H9 (cell line): ENCODE data around the gene SYNE2. TPM values are rescaled to one million over a fixed set of nuclear protein-coding genes. Genes with fewer than 3 reads are reported as not detected.

Source experiments
- DNase-seq: peaks from one replicate; pipeline ENCODE4 v3.0.0-alpha.2; 2017
- H2AFZ ChIP-seq: one replicate; pipeline ENCODE4 v1.6.1; 2013; ENCODE audit warnings: mild to moderate bottlenecking, low read length, control low read depth, moderate library complexity
- H2AK5ac ChIP-seq: 2 replicates; pipeline ENCODE4 v1.6.1; 2013; ENCODE audit warnings: low read length, control low read depth, mixed read lengths; ENCODE audit not compliant: insufficient read length
- H2BK120ac ChIP-seq: one replicate; pipeline ENCODE4 v1.6.1; 2013; ENCODE audit warnings: low read depth, mild to moderate bottlenecking, low read length, control low read depth, inconsistent platforms; ENCODE audit not compliant: poor library complexity, severe bottlenecking
- H2BK12ac ChIP-seq: 2 replicates; pipeline ENCODE4 v1.6.1; 2013; ENCODE audit warnings: low read length, control low read depth, mixed read lengths, low read depth; ENCODE audit not compliant: insufficient read length
- H2BK15ac ChIP-seq: 2 replicates; pipeline ENCODE4 v1.6.1; 2013; ENCODE audit warnings: low read depth, low read length, control low read depth
- H2BK20ac ChIP-seq: one replicate; pipeline ENCODE4 v1.6.1; 2013; ENCODE audit warnings: low read depth, mild to moderate bottlenecking, low read length, control low read depth, inconsistent platforms; ENCODE audit not compliant: poor library complexity, severe bottlenecking
- H2BK5ac ChIP-seq: 2 replicates; pipeline ENCODE4 v1.6.1; 2013; ENCODE audit warnings: low read length, control low read depth, mixed read lengths; ENCODE audit not compliant: insufficient read length
- H3K14ac ChIP-seq: 2 replicates; pipeline ENCODE4 v1.6.1; 2013; ENCODE audit warnings: low read length, control low read depth; ENCODE audit not compliant: insufficient read depth
- H3K18ac ChIP-seq: 2 replicates; pipeline ENCODE4 v1.6.1; 2013; ENCODE audit warnings: low read depth, mild to moderate bottlenecking, mixed read lengths, low read length, control low read depth; ENCODE audit not compliant: insufficient read length
- H3K23ac ChIP-seq: 2 replicates; pipeline ENCODE4 v1.6.1; 2013; ENCODE audit warnings: low read length, control low read depth, mixed read lengths, low read depth; ENCODE audit not compliant: insufficient read length
- H3K23me2 ChIP-seq: 2 replicates; pipeline ENCODE4 v1.6.1; 2013; ENCODE audit warnings: low read depth, mild to moderate bottlenecking, mixed read lengths, low read length, control low read depth; ENCODE audit not compliant: insufficient read length, poor library complexity, severe bottlenecking
- H3K27ac ChIP-seq: 2 replicates; pipeline ENCODE4 v1.5.1; 2013; ENCODE audit warnings: low read length, control low read depth, mixed read lengths, low read depth; ENCODE audit not compliant: insufficient read length
- H3K27me3 ChIP-seq: 2 replicates; pipeline ENCODE4 v1.6.1; 2013; ENCODE audit warnings: low read length, control low read depth, inconsistent platforms; ENCODE audit not compliant: insufficient read depth
- H3K4ac ChIP-seq: 2 replicates; pipeline ENCODE4 v1.6.1; 2013; ENCODE audit warnings: low read depth, mild to moderate bottlenecking, control low read depth, inconsistent platforms, low read length, moderate library complexity
- H3K4me1 ChIP-seq: 2 replicates; pipeline ENCODE4 v1.6.1; 2013; ENCODE audit warnings: low read length, control low read depth, inconsistent platforms; ENCODE audit not compliant: insufficient read depth
- H3K4me2 ChIP-seq: 2 replicates; pipeline ENCODE4 v1.6.1; 2013; ENCODE audit warnings: low read length, control low read depth, mixed read lengths; ENCODE audit not compliant: insufficient read length, insufficient read depth
- H3K56ac ChIP-seq: 2 replicates; pipeline ENCODE4 v1.6.1; 2013; ENCODE audit warnings: low read depth, mild to moderate bottlenecking, mixed read lengths, low read length, control low read depth; ENCODE audit not compliant: insufficient read length
- H3K79me1 ChIP-seq: 2 replicates; pipeline ENCODE4 v1.6.1; 2013; ENCODE audit warnings: low read depth, mild to moderate bottlenecking, moderate library complexity, low read length, control low read depth, inconsistent platforms; ENCODE audit not compliant: insufficient read depth, poor library complexity, severe bottlenecking
- H3K79me2 ChIP-seq: 2 replicates; pipeline ENCODE4 v1.6.1; 2013; ENCODE audit warnings: low read length, control low read depth, inconsistent platforms; ENCODE audit not compliant: insufficient read depth
- H3K9ac ChIP-seq: 2 replicates; pipeline ENCODE4 v1.6.1; 2013; ENCODE audit warnings: low read length, control low read depth, mixed read lengths; ENCODE audit not compliant: insufficient read length; ENCODE audit errors: extremely low read depth
- H3K9me3 ChIP-seq: one replicate; pipeline ENCODE4 v1.6.1; 2013; ENCODE audit warnings: low read depth, low read length, inconsistent platforms; ENCODE audit not compliant: control insufficient read depth
- H3T11ph ChIP-seq: one replicate; pipeline ENCODE4 v1.6.1; 2013; ENCODE audit warnings: mild to moderate bottlenecking, low read length, control low read depth, inconsistent platforms
- H4K20me1 ChIP-seq: one replicate; pipeline ENCODE4 v1.6.1; 2013; ENCODE audit not compliant: control insufficient read depth, insufficient read length, insufficient read depth
- H4K5ac ChIP-seq: 2 replicates; pipeline ENCODE4 v1.6.1; 2013; ENCODE audit warnings: low read depth, mild to moderate bottlenecking, mixed read lengths, low read length, control low read depth; ENCODE audit not compliant: insufficient read length
- H4K8ac ChIP-seq: replicated peaks from 2 replicates; pipeline ENCODE4 v1.6.1; 2013; ENCODE audit warnings: low read length, control low read depth, mixed read lengths, low read depth; ENCODE audit not compliant: insufficient read length
- H4K91ac ChIP-seq: 2 replicates; pipeline ENCODE4 v1.6.1; 2013; ENCODE audit warnings: low read depth, mild to moderate bottlenecking, moderate library complexity, mixed read lengths, low read length, control low read depth; ENCODE audit not compliant: insufficient read length
- H3K27ac Mint-ChIP-seq, 3 experiments: 2 replicates in 2 of 3; 3 replicates in 1 of 3; pipeline ENCODE4 v1.8.0; 2020 to 2021; ENCODE audit warnings: mixed read lengths in 3 of 3, mild to moderate bottlenecking in 1 of 3, moderate library complexity in 1 of 3
- H3K27me3 Mint-ChIP-seq: 2 replicates; pipeline ENCODE4 v1.8.0; 2021; ENCODE audit warnings: low read depth, mild to moderate bottlenecking, moderate library complexity, mixed read lengths
- H3K36me3 Mint-ChIP-seq, 3 experiments: 2 replicates in 2 of 3; 3 replicates in 1 of 3; pipeline ENCODE4 v1.8.0; 2020 to 2021; ENCODE audit warnings: low read depth in 3 of 3, mixed read lengths in 3 of 3; ENCODE audit not compliant: insufficient read depth in 1 of 3
- H3K4me1 Mint-ChIP-seq, 2 experiments: 2 replicates each; pipeline ENCODE4 v1.8.0; 2020; ENCODE audit warnings: mixed read lengths in 2 of 2
- H3K4me3 Mint-ChIP-seq, 2 experiments: 2 replicates in 1 of 2; 3 replicates in 1 of 2; pipeline ENCODE4 v1.8.0; 2020 to 2021; ENCODE audit warnings: mild to moderate bottlenecking in 2 of 2, mixed read lengths in 2 of 2, moderate library complexity in 1 of 2
- H3K9me3 Mint-ChIP-seq, 2 experiments: 2 replicates in 1 of 2; 3 replicates in 1 of 2; pipeline ENCODE4 v1.8.0; 2020; ENCODE audit warnings: mild to moderate bottlenecking in 2 of 2, mixed read lengths in 2 of 2, moderate library complexity in 1 of 2
- WGBS: extraction: QIAGEN DNeasy Blood & Tissue Kit; methylation state at CpG from one replicate; pipeline ENCODE4 v1.1.7; 2013; ENCODE audit warnings: missing lambda C conversion rate, low lambda C conversion rate, mixed read lengths; ENCODE audit not compliant: insufficient read length; ENCODE audit errors: extremely low coverage; 5-methylcytosine and 5-hydroxymethylcytosine counted together
- total RNA-seq: library from RNA; stranded (reverse); gene quantifications from 2 replicates; pipeline ENCODE4 v1.2.1, GENCODE V29; 2021
- TF ChIP-seq, protein P1 (sequence below): fragments of 200-600 bp; sonication (generic); conservative IDR thresholded peaks from 3 replicates; pipeline ENCODE4 v1.8.0; 2021; ENCODE audit warnings: antibody characterized with exemption, mild to moderate bottlenecking

The SYNE2 gene
- total RNA-seq, 1 experiment from 2014 or later, result 43.3 TPM

DNA sequence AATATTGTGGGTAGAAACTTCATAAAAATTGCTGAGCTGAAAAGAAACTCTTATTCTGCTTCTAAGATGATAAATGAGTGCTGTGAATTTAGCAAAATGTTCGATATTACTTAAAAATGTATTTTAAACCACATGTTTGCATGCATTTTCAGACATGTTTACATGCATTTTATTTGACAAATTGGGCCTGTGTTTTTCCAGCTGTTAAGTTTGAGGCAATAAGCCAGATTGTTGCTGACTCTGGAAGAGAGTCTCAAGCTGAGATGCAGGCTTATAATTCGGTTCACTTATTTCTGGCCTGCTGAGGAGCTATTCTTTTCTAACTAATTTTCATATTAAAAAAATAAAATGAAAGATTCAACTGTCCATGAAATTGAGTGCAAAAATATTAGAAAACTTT is 110.1 kb downstream of the SYNE2 start:
- H3K14ac ChIP-seq, result no peak overlapping the region
- no peak overlapping the region; a peak in 1 of 7 replicates for H3K27ac Mint-ChIP-seq
- H3K9me3 Mint-ChIP-seq, result no peaks in the 10 kb centered on the region
- DNase-seq, result no peak
- H3K27me3 ChIP-seq, result no peaks in the 10 kb centered on the region
- H4K8ac ChIP-seq, result no peak overlapping the region
- TF ChIP-seq, protein P1, sequence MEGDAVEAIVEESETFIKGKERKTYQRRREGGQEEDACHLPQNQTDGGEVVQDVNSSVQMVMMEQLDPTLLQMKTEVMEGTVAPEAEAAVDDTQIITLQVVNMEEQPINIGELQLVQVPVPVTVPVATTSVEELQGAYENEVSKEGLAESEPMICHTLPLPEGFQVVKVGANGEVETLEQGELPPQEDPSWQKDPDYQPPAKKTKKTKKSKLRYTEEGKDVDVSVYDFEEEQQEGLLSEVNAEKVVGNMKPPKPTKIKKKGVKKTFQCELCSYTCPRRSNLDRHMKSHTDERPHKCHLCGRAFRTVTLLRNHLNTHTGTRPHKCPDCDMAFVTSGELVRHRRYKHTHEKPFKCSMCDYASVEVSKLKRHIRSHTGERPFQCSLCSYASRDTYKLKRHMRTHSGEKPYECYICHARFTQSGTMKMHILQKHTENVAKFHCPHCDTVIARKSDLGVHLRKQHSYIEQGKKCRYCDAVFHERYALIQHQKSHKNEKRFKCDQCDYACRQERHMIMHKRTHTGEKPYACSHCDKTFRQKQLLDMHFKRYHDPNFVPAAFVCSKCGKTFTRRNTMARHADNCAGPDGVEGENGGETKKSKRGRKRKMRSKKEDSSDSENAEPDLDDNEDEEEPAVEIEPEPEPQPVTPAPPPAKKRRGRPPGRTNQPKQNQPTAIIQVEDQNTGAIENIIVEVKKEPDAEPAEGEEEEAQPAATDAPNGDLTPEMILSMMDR, result no peak
- H4K91ac ChIP-seq, result no peak overlapping the region
- no peak overlapping the region for H3K9ac ChIP-seq
- H3K23me2 ChIP-seq, result no peaks in the 10 kb centered on the region
- no peak overlapping the region for H3K4me2 ChIP-seq
- no peak overlapping the region for H3K4ac ChIP-seq
- H3K4me1 ChIP-seq, result no peaks in the 10 kb centered on the region; the same call in 1 of the 2 replicates
- no peak overlapping the region for H4K5ac ChIP-seq
- H3K23ac ChIP-seq, result no peak overlapping the region
- WGBS, result no CpG with 5 or more reads among the region's 2 CpGs
- H2BK15ac ChIP-seq, result no peak overlapping the region
- H3K4me3 Mint-ChIP-seq, result no peak overlapping the region
- no peak overlapping the region for H2BK120ac ChIP-seq
- H3K79me2 ChIP-seq, result no peaks in the 10 kb centered on the region
- H2BK12ac ChIP-seq, result no peak overlapping the region
- H2BK20ac ChIP-seq, result no peak overlapping the region
- H3T11ph ChIP-seq, result no peak overlapping the region
- no peak overlapping the region for H2BK5ac ChIP-seq
- H3K27me3 Mint-ChIP-seq, result no peaks in the 10 kb centered on the region
- no peak overlapping the region for H2AK5ac ChIP-seq
- H3K56ac ChIP-seq, result no peak overlapping the region
- H3K27ac ChIP-seq, result no peak overlapping the region
- H3K18ac ChIP-seq, result no peak overlapping the region
- no peak overlapping the region for H2AFZ ChIP-seq
- peaks cover 17 to 20% of the 10 kb centered on the region in 2 experiments for H3K4me1 Mint-ChIP-seq
- no peaks in the 10 kb centered on the region for H3K79me1 ChIP-seq
- H3K36me3 Mint-ChIP-seq, result peaks cover 0 to 7% (median 4%) of the 10 kb centered on the region in 3 experiments; a peak in 1 of 7 replicates
- no peaks in the 10 kb centered on the region for H3K9me3 ChIP-seq
- H4K20me1 ChIP-seq, result no peaks in the 10 kb centered on the region
